GM12892 (cell line): ENCODE results near the gene GARNL3.

Source experiments
- POLR2A ChIP-seq: IDR thresholded peaks from 2 replicates; pipeline ENCODE4 v1.6.1; 2011; ENCODE audit warnings: low read depth, low read length, control low read depth
- POLR2AphosphoS5 ChIP-seq: IDR thresholded peaks from 2 replicates; pipeline ENCODE4 v1.6.1; 2011; ENCODE audit warnings: low read depth, low read length, control low read depth
- TAF1 ChIP-seq: IDR thresholded peaks from 2 replicates; pipeline ENCODE4 v1.6.1; 2011; ENCODE audit warnings: low read depth, mild to moderate bottlenecking, control low read depth, low read length, borderline replicate concordance

- TF ChIP-seq TAF1 (no peak), POLR2AphosphoS5 (no peak), POLR2A (no peak)
Observed at GRCh38 chr9:127347831-127348776, 83.5 kb downstream of the GARNL3 start.
